Fibroblast of villous mesenchyme (primary cell): ENCODE results near the gene RAPGEF3. TPM values are rescaled to one million over a fixed set of nuclear protein-coding genes. Genes with fewer than 3 reads are reported as not detected.
A peak's percentile ranks its signal among the peaks of the same experiment; 100 is the strongest.

Source experiments
- DNase-seq: peaks from one replicate; pipeline ENCODE4 v3.0.0-alpha.2; 2010; ENCODE audit warnings: low read depth
- H3K4me3 ChIP-seq: 2 replicates; pipeline ENCODE4 v1.5.1; 2011; ENCODE audit warnings: low read depth, mild to moderate bottlenecking, low read length
- CTCF ChIP-seq: IDR thresholded peaks from 2 replicates; pipeline ENCODE4 v1.5.1; 2012; ENCODE audit warnings: low read depth, mild to moderate bottlenecking, low read length; ENCODE audit not compliant: insufficient read depth
- total RNA-seq: library from RNA; depleted of rRNA; stranded (reverse); fragments of >200 nt; gene quantifications from 2 replicates; pipeline ENCODE4 v1.2.3, GENCODE V29; 2012

RAPGEF3 gene
- total RNA-seq, result 3.2 and 9.1 TPM in 2 replicates

- peak; percentile 78 for DNase-seq
- H3K4me3 ChIP-seq, result peak within 1 kb of the TSS; percentile 66
- peak; percentile 54 for TF ChIP-seq CTCF
These were observed at the start of gene RAPGEF3 for GRCh38 chr12:47758834-47759690. Gene RAPGEF3 (minus strand): TSS chr12:47758880. CDS start chr12:47758556, 324 bp downstream.

GRCh38 chr12:47808050-47808449 is 49.4 kb upstream of the RAPGEF3 start:
- no peak overlapping the region for H3K4me3 ChIP-seq

GRCh38 chr12:47807338-47807737 is 48.7 kb upstream of the RAPGEF3 start:
- TF ChIP-seq CTCF, result no peak
- no peak for DNase-seq
- H3K4me3 ChIP-seq, result no peak overlapping the region

More at GRCh38 chr12:47808050-47808449, 49.4 kb upstream of the RAPGEF3 start:
- no peak for TF ChIP-seq CTCF
- peak; percentile 64 for DNase-seq

- H3K4me3 ChIP-seq, result no peak overlapping the region
- no peak for TF ChIP-seq CTCF
- DNase-seq, result no peak
These were observed 46.7 kb upstream of the RAPGEF3 start for GRCh38 chr12:47805417-47805816.

- TF ChIP-seq CTCF, result no peak
- DNase-seq, result no peak
- no peak overlapping the region for H3K4me3 ChIP-seq
These were observed 45.5 kb upstream of the RAPGEF3 start for GRCh38 chr12:47804171-47804570.

- DNase-seq, result no peak
- H3K4me3 ChIP-seq, result no peak overlapping the region
- no peak for TF ChIP-seq CTCF
These were observed 44.7 kb upstream of the RAPGEF3 start for GRCh38 chr12:47803191-47803875.
